ENCODE results near the gene COMMD9.

COMMD9 gene

DNA sequence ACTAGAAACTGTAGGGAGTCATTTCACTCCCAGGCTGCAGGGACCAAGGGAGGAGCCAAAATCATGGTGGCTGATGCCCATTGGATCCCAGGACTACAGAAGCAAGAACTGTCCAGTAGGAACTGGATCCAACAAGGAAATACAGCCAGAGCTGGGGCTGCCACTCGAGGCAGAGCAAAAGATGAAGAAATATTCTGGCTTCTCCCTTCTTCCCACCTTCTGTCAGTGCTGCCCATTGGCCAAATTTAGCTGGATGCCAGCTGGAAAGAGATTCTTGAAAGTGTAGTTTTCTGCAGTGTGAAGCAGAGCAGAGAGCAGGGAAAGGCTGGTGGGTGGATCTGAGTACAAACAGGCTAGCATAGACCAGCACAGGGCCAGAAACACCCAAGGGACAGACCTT is 45.6 kb downstream of the COMMD9 start:
- DNase-seq (ENCODE audit: low spot score), result no peak
- Histone ChIP-seq H3K4me3 (no peak overlapping the region), H3K27ac (no peak overlapping the region)
- TF ChIP-seq CTCF (IDR thresholded peaks at IDR 0.05), result no peak

GRCh38 chr11:36241497-36241896 is 47.7 kb downstream of the COMMD9 start:
- no peak for TF ChIP-seq CTCF (IDR thresholded peaks at IDR 0.05)
- no peak for DNase-seq (ENCODE audit: low spot score)
- H3K27ac ChIP-seq, result no peak overlapping the region
- H3K4me3 ChIP-seq, result no peak overlapping the region

GRCh38 chr11:36240801-36241200 is 48.4 kb downstream of the COMMD9 start:
- H3K27ac ChIP-seq, result no peak overlapping the region
- no peak overlapping the region for H3K4me3 ChIP-seq
- TF ChIP-seq CTCF (IDR thresholded peaks at IDR 0.05), result no peak
- no peak for DNase-seq (ENCODE audit: low spot score)

DNA sequence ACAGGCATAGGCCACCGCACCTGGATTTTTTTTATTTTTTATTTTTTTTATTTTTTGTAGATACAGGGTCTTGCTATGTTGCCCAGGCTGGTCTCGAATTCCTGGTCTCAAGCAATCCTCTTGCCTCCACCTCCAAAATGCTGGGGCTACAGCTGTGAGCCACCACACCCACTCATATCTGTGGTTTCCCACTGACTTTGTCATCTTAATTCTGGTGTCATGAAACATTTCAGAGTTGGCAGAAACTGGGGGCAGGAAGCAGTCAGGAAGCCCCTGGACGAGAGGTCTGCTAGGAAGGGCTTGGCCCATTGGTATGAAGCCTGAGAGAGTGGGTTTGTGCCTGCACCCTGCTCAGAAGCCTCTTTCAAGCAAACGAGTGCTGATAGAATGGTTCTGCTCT is 49.1 kb downstream of the COMMD9 start:
- H3K4me3 ChIP-seq, result no peak overlapping the region
- DNase-seq (ENCODE audit: low spot score), result no peak
- no peak for TF ChIP-seq CTCF (IDR thresholded peaks at IDR 0.05)

GRCh38 chr11:36239636-36240035 is 49.6 kb downstream of the COMMD9 start:
- no peak overlapping the region for H3K27ac ChIP-seq
- H3K4me3 ChIP-seq, result no peak overlapping the region
- no peak for DNase-seq (ENCODE audit: low spot score)
- no peak for TF ChIP-seq CTCF (IDR thresholded peaks at IDR 0.05)

More for the DNA sequence above, 49.1 kb downstream of the COMMD9 start:
- no peak overlapping the region for H3K27ac ChIP-seq

DNA sequence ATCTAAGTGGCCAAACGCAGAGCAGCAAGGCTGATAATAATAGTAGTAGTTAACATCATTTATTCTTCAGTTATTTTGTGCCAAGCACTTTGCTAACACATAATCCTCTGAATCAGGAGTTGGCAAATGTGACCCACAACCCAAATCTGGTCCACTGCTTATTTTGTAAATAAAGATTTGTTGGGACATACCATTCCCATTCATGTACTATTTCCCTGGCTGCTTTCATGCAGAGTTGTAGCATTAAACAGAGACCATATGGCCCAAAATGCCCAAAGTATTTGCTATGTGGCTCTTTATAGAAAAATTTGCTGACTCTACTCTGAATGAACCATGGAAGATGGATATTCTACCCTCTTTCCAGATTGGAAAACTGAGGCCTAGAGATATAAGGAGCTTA is 50.3 kb downstream of the COMMD9 start:
- no peak overlapping the region for H3K4me3 ChIP-seq
- DNase-seq (ENCODE audit: low spot score), result no peak
- no peak overlapping the region for H3K27ac ChIP-seq
- no peak for TF ChIP-seq CTCF (IDR thresholded peaks at IDR 0.05)

GRCh38 chr11:36238036-36238631 is 51.1 kb downstream of the COMMD9 start:
- Histone ChIP-seq H3K27ac (no peak overlapping the region), H3K4me3 (no peak overlapping the region)
- DNase-seq (ENCODE audit: low spot score), result no peak
- no peak for TF ChIP-seq CTCF (IDR thresholded peaks at IDR 0.05)
